HCEC 1CT (cell line): Measurements from ENCODE around the gene AGA.

Source experiments
- DNase-seq: peaks from one replicate; pipeline ENCODE4 v3.0.0-alpha.2; 2017

The AGA gene

GRCh38 chr4:177446586-177446985 lies 4.3 kb upstream of the AGA start:
- no peak for DNase-seq

GRCh38 chr4:177444911-177445736 lies 2.9 kb upstream of the AGA start:
- no peak for DNase-seq

- no peak for DNase-seq
These were observed 1.0 kb downstream of the AGA start for GRCh38 chr4:177441061-177441802.

GRCh38 chr4:177436456-177436855 lies 5.8 kb downstream of the AGA start:
- DNase-seq: no peak

GRCh38 chr4:177434667-177435066 lies 7.6 kb downstream of the AGA start:
- DNase-seq: no peak

GRCh38 chr4:177427192-177427591 lies 15.0 kb downstream of the AGA start:
- DNase-seq: no peak

- no peak for DNase-seq
These were observed 22.8 kb downstream of the AGA start for GRCh38 chr4:177419434-177419833.

GRCh38 chr4:177413656-177414055 lies 28.6 kb downstream of the AGA start:
- no peak for DNase-seq

- no peak for DNase-seq
These were observed 29.2 kb downstream of the AGA start for GRCh38 chr4:177413076-177413475.

- DNase-seq: no peak
These were observed 30.2 kb downstream of the AGA start for GRCh38 chr4:177411996-177412395.

GRCh38 chr4:177410566-177410965 lies 31.7 kb downstream of the AGA start:
- DNase-seq: no peak

- DNase-seq: no peak
These were observed 34.2 kb downstream of the AGA start for GRCh38 chr4:177408023-177408422.

- DNase-seq: no peak
These were observed 36.7 kb downstream of the AGA start for GRCh38 chr4:177405508-177405907.

- DNase-seq: no peak
These were observed 37.3 kb downstream of the AGA start for GRCh38 chr4:177404986-177405385.

- no peak for DNase-seq
These were observed 37.9 kb downstream of the AGA start for GRCh38 chr4:177404342-177404741.

GRCh38 chr4:177403746-177404145 lies 38.5 kb downstream of the AGA start:
- DNase-seq: no peak

GRCh38 chr4:177401658-177402273 lies 40.5 kb downstream of the AGA start:
- DNase-seq: no peak

- no peak for DNase-seq
These were observed 42.2 kb downstream of the AGA start for GRCh38 chr4:177400030-177400429.

- no peak for DNase-seq
These were observed 45.9 kb downstream of the AGA start for GRCh38 chr4:177396352-177396751.

GRCh38 chr4:177393236-177393635 lies 49.0 kb downstream of the AGA start:
- no peak for DNase-seq

GRCh38 chr4:177391953-177392352 lies 50.3 kb downstream of the AGA start:
- DNase-seq: no peak

- DNase-seq: no peak
These were observed 51.0 kb downstream of the AGA start for GRCh38 chr4:177391287-177391686.

GRCh38 chr4:177386278-177386815 lies 55.9 kb downstream of the AGA start:
- DNase-seq: no peak
